ENCODE results near the gene WASF2. TPM values are rescaled to one million over a fixed set of nuclear protein-coding genes. Genes with fewer than 3 reads are reported as not detected.

The WASF2 gene
- total and polyA plus RNA-seq, 2 of the 13 experiments (the other 11 are each of a cell fraction or from before 2014, with no cell fraction given): 10.4 to 27.7 TPM

GRCh38 chr1:27520651-27521050 is 30.7 kb upstream of the WASF2 start (continued):
- peak; percentile 88 for TF ChIP-seq ZMYM3 (CRISPR knock-in tag; IDR thresholded peaks at IDR 0.05)
- no peak for TF ChIP-seq ATF7-NPFF (CRISPR knock-in tag; IDR thresholded peaks at IDR 0.05; ENCODE audit: low read depth)
- peak; percentile 57; the same call in 1 of the 2 replicates for TF ChIP-seq ZNF292 (CRISPR knock-in tag; IDR thresholded peaks at IDR 0.05; ENCODE audit: borderline replicate concordance, low read depth)
- peak; percentile 83 for TF ChIP-seq HIC2 (CRISPR knock-in tag; IDR thresholded peaks at IDR 0.05; ENCODE audit: low read depth)
- TF ChIP-seq SRF (IDR thresholded peaks at IDR 0.05; ENCODE audit: low read depth, low read length): no peak
- TF ChIP-seq IKZF5 (CRISPR knock-in tag; IDR thresholded peaks at IDR 0.05): 0 out of 2 replicates have a peak, but pooled peaks have one; percentile 32
- no peak for TF ChIP-seq SMAD3 (CRISPR knock-in tag; IDR thresholded peaks at IDR 0.05)
- TF ChIP-seq ZEB1 (IDR thresholded peaks at IDR 0.05; ENCODE audit: insufficient replicate concordance, low read depth): no peak
- 0 out of 2 replicates have a peak, but pooled peaks have one; percentile 41 for TF ChIP-seq ZNF543 (CRISPR knock-in tag; IDR thresholded peaks at IDR 0.05)
- TF ChIP-seq ZNF660 (CRISPR knock-in tag; IDR thresholded peaks at IDR 0.05; ENCODE audit: borderline replicate concordance, low read depth): no peak
- no peak for TF ChIP-seq TBX2 (CRISPR knock-in tag; IDR thresholded peaks at IDR 0.05; ENCODE audit: borderline replicate concordance)
- TF ChIP-seq MTA1 (CRISPR knock-in tag; IDR thresholded peaks at IDR 0.05; ENCODE audit: borderline replicate concordance): peak; percentile 61; the same call in 1 of the 2 replicates
- TF ChIP-seq ZNF691 (CRISPR knock-in tag; IDR thresholded peaks at IDR 0.05; ENCODE audit: borderline replicate concordance, low read depth): 0 out of 2 replicates have a peak, but pooled peaks have one; percentile 32
- TF ChIP-seq KLF12 (CRISPR knock-in tag; IDR thresholded peaks at IDR 0.05; ENCODE audit: borderline replicate concordance): no peak
- no peak for TF ChIP-seq ZNF407 (CRISPR knock-in tag; IDR thresholded peaks at IDR 0.05; ENCODE audit: not compliant biosample characterization)
- no peak for TF ChIP-seq RBFOX2 (IDR thresholded peaks at IDR 0.05; ENCODE audit: low read depth, low read length)
- no peak for TF ChIP-seq ZNF7 (CRISPR knock-in tag; IDR thresholded peaks at IDR 0.05)
- TF ChIP-seq ATF7 (IDR thresholded peaks at IDR 0.05): no peak
- no peak for TF ChIP-seq ATF7 (CRISPR knock-in tag; IDR thresholded peaks at IDR 0.05)
